ENCODE data around the gene STXBP4.

The STXBP4 gene

GRCh38 chr17:55158439-55158838, 189.9 kb downstream of the STXBP4 start:
- Histone ChIP-seq H3K9me3 (ENCODE audit: control insufficient read depth, low read length) (no peaks in the 10 kb centered on the region), H3K4me1 (ENCODE audit: control insufficient read depth, insufficient read depth, low read length) (peaks cover 45% of the 10 kb centered on the region), H3K9ac (ENCODE audit: low read length) (no peak overlapping the region), H3K4me3 (ENCODE audit: low read length) (no peak overlapping the region), H3K27me3 (replicated peaks; ENCODE audit: control insufficient read depth, insufficient read depth, low read length) (no peaks in the 10 kb centered on the region), H3K36me3 (ENCODE audit: control insufficient read depth, insufficient read depth, low read length, severe bottlenecking) (no peaks in the 10 kb centered on the region)
- DNase-seq (ENCODE audit: low read depth), result no peak

DNA sequence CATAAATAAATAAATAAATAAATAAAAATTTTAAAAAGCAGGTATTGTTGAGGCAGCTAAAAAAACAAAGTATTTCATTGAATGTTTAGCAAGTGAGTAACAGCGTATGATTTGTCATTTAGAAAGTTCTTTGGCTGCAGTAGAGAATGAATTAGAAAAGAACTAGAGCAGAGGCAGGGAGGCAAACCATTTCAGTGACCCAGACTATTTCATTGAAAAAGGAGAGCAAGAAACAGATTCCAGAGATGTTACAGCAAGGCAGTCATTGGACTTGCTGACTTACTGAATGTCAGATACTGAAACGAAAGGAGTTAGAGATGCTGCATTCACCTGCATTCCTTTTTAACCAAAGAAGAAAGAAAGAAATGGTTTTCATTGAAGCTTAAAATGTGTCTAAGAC, 190.7 kb downstream of the STXBP4 start:
- Histone ChIP-seq H3K9ac (ENCODE audit: low read length) (no peak overlapping the region), H3K36me3 (ENCODE audit: control insufficient read depth, insufficient read depth, low read length, severe bottlenecking) (no peaks in the 10 kb centered on the region), H3K27me3 (replicated peaks; ENCODE audit: control insufficient read depth, insufficient read depth, low read length) (no peaks in the 10 kb centered on the region), H3K9me3 (ENCODE audit: control insufficient read depth, low read length) (no peaks in the 10 kb centered on the region), H3K4me1 (ENCODE audit: control insufficient read depth, insufficient read depth, low read length) (peaks cover 45% of the 10 kb centered on the region), H3K4me3 (ENCODE audit: low read length) (no peak overlapping the region)
- DNase-seq (ENCODE audit: low read depth), result peak; percentile 71

GRCh38 chr17:55160501-55160900, 191.9 kb downstream of the STXBP4 start:
- H3K36me3 ChIP-seq (ENCODE audit: control insufficient read depth, insufficient read depth, low read length, severe bottlenecking), result no peaks in the 10 kb centered on the region
- H3K4me3 ChIP-seq (ENCODE audit: low read length), result no peak overlapping the region
- no peak overlapping the region for H3K9ac ChIP-seq (ENCODE audit: low read length)
- peaks cover 42% of the 10 kb centered on the region for H3K4me1 ChIP-seq (ENCODE audit: control insufficient read depth, insufficient read depth, low read length)
- no peak for DNase-seq (ENCODE audit: low read depth)
- H3K27me3 ChIP-seq (replicated peaks; ENCODE audit: control insufficient read depth, insufficient read depth, low read length), result no peaks in the 10 kb centered on the region
- no peaks in the 10 kb centered on the region for H3K9me3 ChIP-seq (ENCODE audit: control insufficient read depth, low read length)

- peak; percentile 65 for DNase-seq (ENCODE audit: low read depth)
- H3K9me3 ChIP-seq (ENCODE audit: control insufficient read depth, low read length), result no peaks in the 10 kb centered on the region
- H3K36me3 ChIP-seq (ENCODE audit: control insufficient read depth, insufficient read depth, low read length, severe bottlenecking), result no peaks in the 10 kb centered on the region
Observed at GRCh38 chr17:55161935-55162555, 193.5 kb downstream of the STXBP4 start.

DNA sequence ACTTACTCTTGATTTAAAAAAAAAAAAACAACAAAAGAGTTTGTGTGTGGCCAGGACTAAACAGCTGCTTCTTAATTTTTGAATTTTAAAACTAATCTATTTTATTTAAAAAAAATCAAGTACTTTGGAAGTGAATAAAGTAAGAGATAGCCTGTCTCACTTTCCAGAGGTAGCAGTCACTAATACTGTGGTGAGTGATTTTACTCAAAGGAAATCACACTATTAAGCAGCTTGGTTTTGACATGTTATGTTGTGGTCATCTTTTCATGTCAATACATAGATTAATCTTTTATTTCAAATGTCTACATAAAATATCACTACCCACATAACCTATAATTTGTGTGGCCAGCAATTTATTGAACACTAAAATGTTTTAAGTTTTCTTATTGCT, 194.0 kb downstream of the STXBP4 start:
- H3K9me3 ChIP-seq (ENCODE audit: control insufficient read depth, low read length), result no peaks in the 10 kb centered on the region
- H3K4me3 ChIP-seq (ENCODE audit: low read length), result no peak overlapping the region
- H3K36me3 ChIP-seq (ENCODE audit: control insufficient read depth, insufficient read depth, low read length, severe bottlenecking), result no peaks in the 10 kb centered on the region
- no peak overlapping the region for H3K9ac ChIP-seq (ENCODE audit: low read length)
- peaks cover 30% of the 10 kb centered on the region for H3K4me1 ChIP-seq (ENCODE audit: control insufficient read depth, insufficient read depth, low read length)
- H3K27me3 ChIP-seq (replicated peaks; ENCODE audit: control insufficient read depth, insufficient read depth, low read length), result no peaks in the 10 kb centered on the region
- DNase-seq (ENCODE audit: low read depth), result no peak

More at GRCh38 chr17:55161935-55162555, 193.5 kb downstream of the STXBP4 start:
- Histone ChIP-seq H3K9ac (ENCODE audit: low read length) (no peak overlapping the region), H3K4me1 (ENCODE audit: control insufficient read depth, insufficient read depth, low read length) (peaks cover 28% of the 10 kb centered on the region), H3K27me3 (replicated peaks; ENCODE audit: control insufficient read depth, insufficient read depth, low read length) (no peaks in the 10 kb centered on the region), H3K4me3 (ENCODE audit: low read length) (no peak overlapping the region)

DNA sequence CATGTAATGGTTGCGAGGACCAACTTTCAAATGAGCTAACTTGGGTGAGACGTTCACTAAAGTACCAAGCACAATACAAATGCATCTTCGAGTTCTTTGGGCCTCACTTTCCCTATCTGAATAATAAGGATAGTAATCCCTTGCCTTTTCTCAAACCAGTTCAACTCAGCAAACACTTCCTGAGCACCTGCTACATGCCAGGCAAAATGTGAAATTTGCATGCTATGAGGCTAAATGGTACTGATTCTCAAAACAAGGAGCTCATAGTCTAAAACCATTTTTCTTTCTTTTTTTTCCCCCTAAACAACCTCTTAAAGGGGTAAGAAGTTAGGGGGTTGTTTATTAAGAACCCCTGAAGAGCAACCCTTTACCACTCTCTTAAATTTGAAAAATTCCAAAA, 194.8 kb downstream of the STXBP4 start:
- H3K9me3 ChIP-seq (ENCODE audit: control insufficient read depth, low read length), result no peaks in the 10 kb centered on the region
- no peaks in the 10 kb centered on the region for H3K27me3 ChIP-seq (replicated peaks; ENCODE audit: control insufficient read depth, insufficient read depth, low read length)
- H3K36me3 ChIP-seq (ENCODE audit: control insufficient read depth, insufficient read depth, low read length, severe bottlenecking), result no peaks in the 10 kb centered on the region
- H3K9ac ChIP-seq (ENCODE audit: low read length), result no peak overlapping the region
- H3K4me1 ChIP-seq (ENCODE audit: control insufficient read depth, insufficient read depth, low read length), result peaks cover 31% of the 10 kb centered on the region
- no peak overlapping the region for H3K4me3 ChIP-seq (ENCODE audit: low read length)
- no peak for DNase-seq (ENCODE audit: low read depth)

- Histone ChIP-seq H3K27me3 (replicated peaks; ENCODE audit: control insufficient read depth, insufficient read depth, low read length) (no peaks in the 10 kb centered on the region), H3K4me1 (ENCODE audit: control insufficient read depth, insufficient read depth, low read length) (peaks cover 18% of the 10 kb centered on the region), H3K9ac (ENCODE audit: low read length) (no peak overlapping the region), H3K4me3 (ENCODE audit: low read length) (no peak overlapping the region), H3K36me3 (ENCODE audit: control insufficient read depth, insufficient read depth, low read length, severe bottlenecking) (no peaks in the 10 kb centered on the region), H3K9me3 (ENCODE audit: control insufficient read depth, low read length) (no peaks in the 10 kb centered on the region)
- no peak for DNase-seq (ENCODE audit: low read depth)
Observed at GRCh38 chr17:55166506-55166905, 197.9 kb downstream of the STXBP4 start.

GRCh38 chr17:55167024-55167725, 198.6 kb downstream of the STXBP4 start:
- Histone ChIP-seq H3K4me3 (ENCODE audit: low read length) (no peak overlapping the region), H3K27me3 (replicated peaks; ENCODE audit: control insufficient read depth, insufficient read depth, low read length) (no peaks in the 10 kb centered on the region), H3K9me3 (ENCODE audit: control insufficient read depth, low read length) (no peaks in the 10 kb centered on the region), H3K36me3 (ENCODE audit: control insufficient read depth, insufficient read depth, low read length, severe bottlenecking) (no peaks in the 10 kb centered on the region), H3K4me1 (ENCODE audit: control insufficient read depth, insufficient read depth, low read length) (peaks cover 13% of the 10 kb centered on the region), H3K9ac (ENCODE audit: low read length) (no peak overlapping the region)
- DNase-seq (ENCODE audit: low read depth), result no peak

- no peak for DNase-seq (ENCODE audit: low read depth)
- H3K4me1 ChIP-seq (ENCODE audit: control insufficient read depth, insufficient read depth, low read length), result peaks cover 9% of the 10 kb centered on the region
- H3K4me3 ChIP-seq (ENCODE audit: low read length), result no peak overlapping the region
- no peak overlapping the region for H3K9ac ChIP-seq (ENCODE audit: low read length)
- H3K27me3 ChIP-seq (replicated peaks; ENCODE audit: control insufficient read depth, insufficient read depth, low read length), result no peaks in the 10 kb centered on the region
- H3K9me3 ChIP-seq (ENCODE audit: control insufficient read depth, low read length), result peaks cover 4% of the 10 kb centered on the region
- H3K36me3 ChIP-seq (ENCODE audit: control insufficient read depth, insufficient read depth, low read length, severe bottlenecking), result no peaks in the 10 kb centered on the region
Observed at GRCh38 chr17:55168958-55169687, 200.6 kb downstream of the STXBP4 start.

GRCh38 chr17:55171634-55172328, 203.2 kb downstream of the STXBP4 start:
- no peaks in the 10 kb centered on the region for H3K36me3 ChIP-seq (ENCODE audit: control insufficient read depth, insufficient read depth, low read length, severe bottlenecking)
- H3K4me3 ChIP-seq (ENCODE audit: low read length), result no peak overlapping the region
- DNase-seq (ENCODE audit: low read depth), result no peak
- H3K9me3 ChIP-seq (ENCODE audit: control insufficient read depth, low read length), result peaks cover 7% of the 10 kb centered on the region
- no peak overlapping the region for H3K9ac ChIP-seq (ENCODE audit: low read length)
- no peaks in the 10 kb centered on the region for H3K27me3 ChIP-seq (replicated peaks; ENCODE audit: control insufficient read depth, insufficient read depth, low read length)
- H3K4me1 ChIP-seq (ENCODE audit: control insufficient read depth, insufficient read depth, low read length), result peaks cover 9% of the 10 kb centered on the region

DNA sequence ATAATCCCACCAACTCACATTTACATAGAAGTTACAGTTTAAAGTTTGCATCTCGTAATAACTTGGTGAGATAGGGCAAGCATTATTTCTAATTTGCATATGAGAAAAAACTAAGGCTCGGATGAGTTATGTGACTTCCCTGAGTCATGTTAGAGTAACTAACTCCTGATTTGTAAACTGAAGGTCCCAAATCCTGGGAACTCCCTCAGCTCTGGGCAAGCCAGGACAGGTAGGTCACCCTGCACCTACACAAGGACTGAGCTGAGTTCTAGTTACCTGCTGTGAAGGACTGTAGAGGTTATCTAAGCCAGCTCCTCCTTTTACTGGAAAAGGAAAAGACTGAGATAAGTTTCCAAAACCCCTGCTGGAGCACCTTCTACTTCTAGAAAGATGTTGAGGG, 204.0 kb downstream of the STXBP4 start:
- H3K9me3 ChIP-seq (ENCODE audit: control insufficient read depth, low read length), result peaks cover 7% of the 10 kb centered on the region
- peaks cover 2% of the 10 kb centered on the region for H3K4me1 ChIP-seq (ENCODE audit: control insufficient read depth, insufficient read depth, low read length)
- no peak overlapping the region for H3K9ac ChIP-seq (ENCODE audit: low read length)
- H3K36me3 ChIP-seq (ENCODE audit: control insufficient read depth, insufficient read depth, low read length, severe bottlenecking), result no peaks in the 10 kb centered on the region
- no peaks in the 10 kb centered on the region for H3K27me3 ChIP-seq (replicated peaks; ENCODE audit: control insufficient read depth, insufficient read depth, low read length)
- DNase-seq (ENCODE audit: low read depth), result no peak
- H3K4me3 ChIP-seq (ENCODE audit: low read length), result no peak overlapping the region

Measured in adipocyte (in vitro differentiated cells).